HepG2 (cell line): ENCODE measurements around the gene C1orf159. TPM values are rescaled to one million over a fixed set of nuclear protein-coding genes. Genes with fewer than 3 reads are reported as not detected.

ENCODE experiments used
- DZIP1 ChIP-seq: sonication (generic); formaldehyde crosslinking; IDR thresholded peaks from 2 replicates; pipeline ENCODE4 v1.5.0; 2020; ENCODE audit warnings: mild to moderate bottlenecking, missing genetic modification reagents
- FLYWCH1 ChIP-seq: sonication (generic); formaldehyde crosslinking; IDR thresholded peaks from 2 replicates; pipeline ENCODE4 v1.8.1; 2023; ENCODE audit warnings: mild to moderate bottlenecking, missing genetic modification reagents
- FOXP4 ChIP-seq: sonication (generic); formaldehyde crosslinking; IDR thresholded peaks from 2 replicates; pipeline ENCODE4 v1.4.0; 2020; ENCODE audit warnings: missing genetic modification reagents
- IKZF4 ChIP-seq: sonication (generic); formaldehyde crosslinking; IDR thresholded peaks from 2 replicates; pipeline ENCODE4 v1.5.1; 2020; ENCODE audit warnings: borderline replicate concordance, mild to moderate bottlenecking, low read depth, missing genetic modification reagents; ENCODE audit errors: not compliant biosample characterization
- IRF1 ChIP-seq: sonication (generic); formaldehyde crosslinking; IDR thresholded peaks from 2 replicates; pipeline ENCODE4 v1.4.0; 2020; ENCODE audit warnings: low read depth, mild to moderate bottlenecking, missing genetic modification reagents
- KLF16 ChIP-seq, 2 experiments: sonication (generic) in 1 of 2; formaldehyde crosslinking in 1 of 2; IDR thresholded peaks; 2 replicates each; pipeline versions ENCODE4 v1.6.1 to v1.8.0; 2016 to 2023; ENCODE audit warnings: missing genetic modification reagents in 2 of 2, missing compliant biosample characterization in 1 of 2
- NONO ChIP-seq, 2 experiments: fragments of 450-650 bp in 1 of 2; sonication (generic) in 1 of 2; formaldehyde crosslinking in 1 of 2; IDR thresholded peaks in 1 of 2; conservative IDR thresholded peaks in 1 of 2; 2 replicates each; pipeline versions ENCODE4 v1.6.1 to v1.8.0; 2017 to 2022; ENCODE audit warnings: mild to moderate bottlenecking in 1 of 2, missing genetic modification reagents in 1 of 2, moderate library complexity in 1 of 2
- SMARCC2 ChIP-seq: fragments of 450-650 bp; IDR thresholded peaks from 2 replicates; pipeline ENCODE4 v1.6.1; 2017; ENCODE audit warnings: antibody characterized with exemption, mild to moderate bottlenecking
- YEATS2 ChIP-seq: sonication (generic); formaldehyde crosslinking; IDR thresholded peaks from 2 replicates; pipeline ENCODE4 v1.4.0; 2020; ENCODE audit warnings: missing genetic modification reagents, borderline replicate concordance
- ZHX1 ChIP-seq: sonication (generic); formaldehyde crosslinking; IDR thresholded peaks from 2 replicates; pipeline ENCODE4 v1.8.1; 2022; ENCODE audit warnings: low read depth, mild to moderate bottlenecking, missing genetic modification reagents
- ZNF10 ChIP-seq: sonication (generic); formaldehyde crosslinking; IDR thresholded peaks from 2 replicates; pipeline ENCODE4 v1.4.0; 2020; ENCODE audit warnings: mild to moderate bottlenecking, low read depth, missing genetic modification reagents, borderline replicate concordance
- ZNF235 ChIP-seq: sonication (generic); formaldehyde crosslinking; IDR thresholded peaks from 2 replicates; pipeline ENCODE4 v1.8.1; 2023; ENCODE audit warnings: mild to moderate bottlenecking, missing genetic modification reagents, borderline replicate concordance
- ZNF44 ChIP-seq: sonication (generic); formaldehyde crosslinking; IDR thresholded peaks from 2 replicates; pipeline ENCODE4 v1.5.1; 2020; ENCODE audit warnings: mild to moderate bottlenecking, missing genetic modification reagents
- ZNF496 ChIP-seq: sonication (generic); formaldehyde crosslinking; IDR thresholded peaks from 2 replicates; pipeline ENCODE4 v1.8.1; 2023; ENCODE audit warnings: mild to moderate bottlenecking, moderate library complexity, missing genetic modification reagents; ENCODE audit not compliant: insufficient replicate concordance
- ZNF501 ChIP-seq: sonication (generic); formaldehyde crosslinking; IDR thresholded peaks from 2 replicates; pipeline ENCODE4 v1.5.1; 2020; ENCODE audit warnings: mild to moderate bottlenecking, moderate library complexity, missing genetic modification reagents
- ZNF557 ChIP-seq: sonication (generic); formaldehyde crosslinking; IDR thresholded peaks from 2 replicates; pipeline ENCODE4 v1.4.0; 2020; ENCODE audit warnings: missing genetic modification reagents
- ZNF841 ChIP-seq: sonication (generic); formaldehyde crosslinking; IDR thresholded peaks from 2 replicates; pipeline ENCODE4 v1.8.1; 2023; ENCODE audit warnings: missing genetic modification reagents, borderline replicate concordance
- polyA plus RNA-seq, 8 experiments: library from polyadenylated mRNA; depleted of rRNA in 3 of 8; stranded (reverse) in 7 of 8; unstranded in 1 of 8; fragments of >200 nt; fragmentation: Illumina TruSeq in 4 of 8; extraction: Trizol in 4 of 8; gene quantifications; 2 replicates each; pipeline versions ENCODE4 v1.2.1 to v1.2.3, GENCODE V29; 2011 to 2016; ENCODE audit warnings: low read depth in 4 of 8, missing spikeins in 1 of 8, mixed read lengths in 1 of 8; ENCODE audit not compliant: insufficient read depth in 1 of 8
- total RNA-seq, 5 experiments: library from RNA; depleted of rRNA; stranded (reverse); fragments of >200 nt; fragmentation: Illumina TruSeq; extraction: Trizol; gene quantifications; 2 replicates each; pipeline ENCODE4 v1.2.3, GENCODE V29; 2016; ENCODE audit warnings: low read depth in 1 of 5

Gene C1orf159
- total and polyA plus RNA-seq, 2 of the 13 experiments (the other 11 are each of a cell fraction or from before 2014, with no cell fraction given) = 3.8 to 6.7 TPM

- TF ChIP-seq ZNF501 (CRISPR knock-in tag) (peak; percentile 43; the same call in 1 of the 2 replicates), ZNF44 (CRISPR knock-in tag) (no peak), NONO (IDR thresholded peaks at IDR 0.05) (no peak), NONO (CRISPR knock-in tag; conservative IDR thresholded peaks at IDR 0.05) (peak; percentile 69; the same call in 1 of the 2 replicates), ZNF235 (CRISPR knock-in tag) (no peak; the same call in 1 of the 2 replicates), ZNF557 (CRISPR knock-in tag) (no peak), SMARCC2 (no peak), ZNF496 (CRISPR knock-in tag) (no peak), ZHX1 (CRISPR knock-in tag) (no peak), KLF16 (CRISPR knock-in tag; IDR thresholded peaks at IDR 0.05) (no peak), YEATS2 (CRISPR knock-in tag) (no peak), ZNF10 (CRISPR knock-in tag) (no peak), FOXP4 (CRISPR knock-in tag) (no peak), ZNF841 (no peak), IKZF4 (CRISPR knock-in tag) (no peak), FLYWCH1 (CRISPR knock-in tag) (no peak), IRF1 (CRISPR knock-in tag) (no peak), DZIP1 (CRISPR knock-in tag) (0 out of 2 replicates have a peak, but pooled peaks have one; percentile 68)
Observed at GRCh38 chr1:1122078-1122811, 6.4 kb upstream of the C1orf159 start (continued).
